Thymus (tissue), 11 donors: ENCODE results near the gene GRAMD2A. TPM values are rescaled to one million over a fixed set of nuclear protein-coding genes. Genes with fewer than 3 reads are reported as not detected.

Source experiments
- DNase-seq, 9 donors: peaks; one replicate each; pipeline ENCODE4 v3.0.0-alpha.2; 2013; ENCODE audit warnings: low spot score in 9 of 9, low read depth in 6 of 9, missing footprints in 1 of 9
- H3K27ac ChIP-seq, 2 donors: one replicate each; pipeline ENCODE4 v1.5.1; 2013; ENCODE audit warnings: control low read depth in 1 of 2, low read depth in 1 of 2, low read length in 1 of 2, mild to moderate bottlenecking in 1 of 2, moderate library complexity in 1 of 2
- H3K27me3 ChIP-seq, 2 donors: one replicate each; pipeline ENCODE4 v1.5.1; 2013; ENCODE audit warnings: low read length in 1 of 2; ENCODE audit not compliant: control insufficient read depth in 2 of 2, insufficient read depth in 1 of 2
- H3K36me3 ChIP-seq, 2 donors: one replicate each; pipeline ENCODE4 v1.5.1; 2013; ENCODE audit warnings: low read length in 1 of 2, mild to moderate bottlenecking in 1 of 2, moderate library complexity in 1 of 2; ENCODE audit not compliant: control insufficient read depth in 2 of 2, insufficient read depth in 2 of 2
- H3K4me1 ChIP-seq, 2 donors: one replicate each; pipeline ENCODE4 v1.5.1; 2013; ENCODE audit warnings: low read length in 2 of 2; ENCODE audit not compliant: control insufficient read depth in 2 of 2, insufficient read depth in 2 of 2
- H3K4me3 ChIP-seq, 2 donors: one replicate each; pipeline ENCODE4 v1.5.1; 2013; ENCODE audit warnings: low read length in 2 of 2, control low read depth in 1 of 2, mild to moderate bottlenecking in 1 of 2
- H3K9me3 ChIP-seq, 2 donors: one replicate each; pipeline ENCODE4 v1.5.1; 2013; ENCODE audit warnings: low read length in 1 of 2, mild to moderate bottlenecking in 1 of 2; ENCODE audit not compliant: control insufficient read depth in 2 of 2, insufficient read depth in 1 of 2
- WGBS: extraction: QIAGEN DNeasy Blood & Tissue Kit; methylation state at CpG from one replicate; pipeline ENCODE4 v1.1.7; 2013; 5-methylcytosine and 5-hydroxymethylcytosine counted together
- polyA plus RNA-seq: library from polyadenylated mRNA; stranded (reverse); fragments of 200-250 nt; gene quantifications from one replicate; pipeline ENCODE4 v1.2.3, GENCODE V29; 2013
- total RNA-seq: library from RNA; stranded (reverse); fragments of 120-200 nt; gene quantifications from one replicate; pipeline ENCODE4 v1.2.4, GENCODE V29; 2013
- donor health status: healthy.

GRAMD2A gene
- total and polyA plus RNA-seq, 2 donors, result 0.47 to 0.52 TPM

GRCh38 chr15:72155003-72155621, 42.5 kb downstream of the GRAMD2A start:
- H3K9me3 ChIP-seq, result no peaks in the 10 kb centered on the region
- H3K27ac ChIP-seq, result no peak overlapping the region
- H3K4me1 ChIP-seq, result peaks cover 0 to 2% of the 10 kb centered on the region in 2 donors
- peak in 1 of 9 donors; percentile 5 for DNase-seq
- no peaks in the 10 kb centered on the region for H3K36me3 ChIP-seq
- H3K27me3 ChIP-seq, result no peaks in the 10 kb centered on the region
- 87% methylated on average over 14 of the region's 14 CpGs for WGBS
- peak overlapping the region in 1 of 2 donors; percentile 49 for H3K4me3 ChIP-seq

- WGBS, result 98% methylated on average over 7 of the region's 7 CpGs
- H3K27ac ChIP-seq, result no peak overlapping the region
- H3K4me3 ChIP-seq, result no peak overlapping the region
Measured at GRCh38 chr15:72154316-72154715, 43.3 kb downstream of the GRAMD2A start.

GRCh38 chr15:72153269-72154000, 44.2 kb downstream of the GRAMD2A start:
- H3K4me1 ChIP-seq, result peaks cover 0 to 2% of the 10 kb centered on the region in 2 donors
- H3K36me3 ChIP-seq, result no peaks in the 10 kb centered on the region
- H3K27ac ChIP-seq, result no peak overlapping the region
- H3K27me3 ChIP-seq, result no peaks in the 10 kb centered on the region
- no peaks in the 10 kb centered on the region for H3K9me3 ChIP-seq
- DNase-seq, result no peak
- 96% methylated on average over 5 of the region's 5 CpGs for WGBS
- no peak overlapping the region for H3K4me3 ChIP-seq

More at GRCh38 chr15:72154316-72154715, 43.3 kb downstream of the GRAMD2A start:
- H3K9me3 ChIP-seq, result no peaks in the 10 kb centered on the region
- H3K36me3 ChIP-seq, result no peaks in the 10 kb centered on the region
- H3K27me3 ChIP-seq, result no peaks in the 10 kb centered on the region
- no peak for DNase-seq
- peaks cover 0 to 2% of the 10 kb centered on the region in 2 donors for H3K4me1 ChIP-seq

DNA sequence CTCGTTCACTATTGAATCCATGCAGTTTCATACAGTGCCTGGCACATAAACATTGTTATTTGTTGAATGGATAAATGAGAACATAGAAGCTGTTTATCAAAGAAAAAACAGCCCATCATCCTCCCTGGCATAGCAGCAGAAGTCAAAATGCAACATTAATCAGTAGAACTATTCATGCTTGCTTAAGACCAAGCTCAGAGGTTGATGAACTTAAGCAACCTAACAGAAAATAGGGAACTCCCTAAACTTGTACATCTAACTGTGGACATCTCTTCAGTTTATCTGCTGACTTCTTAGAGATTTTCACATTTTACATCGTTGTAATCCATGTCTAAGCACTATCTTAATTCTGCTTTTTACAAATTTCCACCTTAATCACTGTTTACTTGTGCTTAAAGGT, 50.2 kb downstream of the GRAMD2A start:
- Histone ChIP-seq H3K36me3 (no peaks in the 10 kb centered on the region), H3K27me3 (no peaks in the 10 kb centered on the region), H3K4me3 (no peak overlapping the region), H3K9me3 (no peaks in the 10 kb centered on the region), H3K4me1 (no peaks in the 10 kb centered on the region), H3K27ac (no peak overlapping the region)
- WGBS, result 93% methylated on average over 2 of the region's 2 CpGs
- no peak for DNase-seq

DNA sequence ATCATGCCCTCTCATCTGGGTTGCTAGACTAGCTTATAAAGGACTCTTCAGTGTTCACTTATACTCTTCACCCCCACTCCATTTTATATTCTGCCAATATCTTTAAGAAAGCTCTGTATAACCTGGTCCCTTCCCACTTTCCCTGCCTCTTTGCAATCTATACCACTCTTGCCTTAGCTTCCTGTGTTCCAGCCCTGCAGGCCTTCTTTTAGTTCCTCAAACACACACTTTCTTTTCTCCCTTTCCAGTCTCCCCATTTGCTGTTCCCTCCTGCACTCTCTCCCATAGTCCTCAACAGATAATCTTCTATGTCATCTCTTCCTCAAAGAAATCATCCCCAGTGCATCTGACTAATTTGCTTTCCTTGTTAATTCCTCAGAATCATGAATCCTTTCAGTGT, 50.7 kb downstream of the GRAMD2A start:
- H3K4me3 ChIP-seq, result no peak overlapping the region
- DNase-seq, result no peak
- no peak overlapping the region for H3K27ac ChIP-seq
- H3K4me1 ChIP-seq, result no peaks in the 10 kb centered on the region
- no peaks in the 10 kb centered on the region for H3K36me3 ChIP-seq
- H3K9me3 ChIP-seq, result no peaks in the 10 kb centered on the region
- no peaks in the 10 kb centered on the region for H3K27me3 ChIP-seq

DNA sequence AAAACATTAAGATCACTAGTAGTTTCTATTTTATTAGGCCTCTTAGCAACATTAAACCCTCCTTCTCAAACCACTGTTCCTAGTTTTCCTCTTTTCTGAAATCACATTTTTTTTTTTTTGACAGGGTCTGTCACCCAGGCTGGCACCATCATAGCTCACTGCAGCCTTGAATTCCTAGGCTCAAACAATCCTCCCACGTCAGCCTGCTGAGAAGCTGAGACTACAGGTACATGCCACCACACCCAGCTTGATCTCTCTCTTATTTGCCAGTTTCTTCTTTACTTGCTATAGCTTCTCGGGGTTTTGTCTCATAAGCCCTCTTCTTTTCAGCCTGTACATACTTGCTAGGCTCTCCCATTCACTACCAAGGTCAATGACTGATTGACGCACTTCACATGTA, 51.4 kb downstream of the GRAMD2A start:
- Histone ChIP-seq H3K4me3 (no peak overlapping the region), H3K9me3 (no peaks in the 10 kb centered on the region), H3K4me1 (no peaks in the 10 kb centered on the region), H3K27me3 (no peaks in the 10 kb centered on the region), H3K36me3 (no peaks in the 10 kb centered on the region), H3K27ac (no peak overlapping the region)
- no peak for DNase-seq
- WGBS, result 98% methylated on average over 3 of the region's 3 CpGs

DNA sequence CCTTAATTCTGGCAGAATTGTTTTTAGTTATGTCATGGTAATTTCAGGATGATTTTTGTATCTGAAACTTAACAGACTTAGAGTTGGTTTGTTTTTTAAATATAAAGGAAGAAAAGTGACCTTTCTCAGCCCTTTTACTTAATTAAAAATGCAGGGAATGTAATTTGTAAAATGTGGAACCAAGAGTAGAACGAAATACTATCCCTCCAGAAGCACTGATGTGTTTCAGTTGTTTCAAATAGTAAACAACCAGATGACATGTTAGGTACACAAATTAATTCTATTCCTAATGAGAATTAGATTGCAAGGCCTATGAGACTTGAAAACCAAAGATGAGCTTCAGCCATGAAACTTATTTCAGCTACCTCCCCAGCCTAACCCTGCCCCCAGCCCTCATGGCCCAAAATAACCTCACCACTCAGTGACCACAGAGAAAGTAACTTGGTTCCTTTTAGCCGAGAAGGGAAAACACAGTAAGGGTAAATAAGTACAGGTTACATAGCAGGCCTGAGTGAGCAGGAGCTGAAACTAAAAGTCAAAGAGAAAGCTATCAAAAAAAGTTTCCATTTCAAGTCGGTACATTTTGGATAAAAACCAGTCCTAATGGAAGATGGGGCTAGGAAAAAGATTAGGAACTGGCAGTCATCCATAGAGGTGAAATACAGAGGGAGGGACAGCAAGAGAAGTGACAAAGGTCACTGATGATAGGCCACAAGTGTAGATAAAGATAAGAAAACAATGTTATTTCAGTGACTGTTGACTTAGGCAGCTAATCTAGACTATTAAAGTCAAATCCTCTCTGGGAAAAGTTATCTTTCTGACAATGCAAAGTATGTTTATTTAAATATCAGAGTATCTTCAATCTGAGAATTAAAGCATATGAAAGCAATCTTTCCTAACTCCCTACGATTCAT, 56.2 kb downstream of the GRAMD2A start:
- Histone ChIP-seq H3K4me3 (no peak overlapping the region), H3K27me3 (no peaks in the 10 kb centered on the region), H3K36me3 (no peaks in the 10 kb centered on the region), H3K27ac (no peak overlapping the region), H3K9me3 (no peaks in the 10 kb centered on the region), H3K4me1 (no peaks in the 10 kb centered on the region)
- DNase-seq, result peak in 1 of 9 donors; percentile 11
- WGBS, result 50% methylated on average over 4 of the region's 4 CpGs

- no peaks in the 10 kb centered on the region for H3K4me1 ChIP-seq
- no peaks in the 10 kb centered on the region for H3K27me3 ChIP-seq
- no peak overlapping the region for H3K4me3 ChIP-seq
- no peak overlapping the region for H3K27ac ChIP-seq
- no peaks in the 10 kb centered on the region for H3K36me3 ChIP-seq
- no peak for DNase-seq
- no peaks in the 10 kb centered on the region for H3K9me3 ChIP-seq
- WGBS, result 98% methylated on average over 3 of the region's 3 CpGs
Measured at GRCh38 chr15:72140088-72140487, 57.5 kb downstream of the GRAMD2A start.

GRCh38 chr15:72139667-72140066, 57.9 kb downstream of the GRAMD2A start:
- no peak for DNase-seq
- Histone ChIP-seq H3K27me3 (no peaks in the 10 kb centered on the region), H3K36me3 (no peaks in the 10 kb centered on the region), H3K4me3 (no peak overlapping the region), H3K27ac (no peak overlapping the region), H3K4me1 (no peaks in the 10 kb centered on the region), H3K9me3 (no peaks in the 10 kb centered on the region)
- over 99% methylated on average over 4 of the region's 4 CpGs for WGBS
